CD14-positive monocyte (primary cell): Measurements from ENCODE around the gene SNAI1. TPM values are rescaled to one million over a fixed set of nuclear protein-coding genes. Genes with fewer than 3 reads are reported as not detected.

ENCODE experiments used
- DNase-seq, 3 donors: peaks; one replicate each; pipeline ENCODE4 v3.0.0-alpha.2; 2011 to 2022
- H2AFZ ChIP-seq: 2 replicates; pipeline ENCODE4 v1.6.0; 2012; ENCODE audit warnings: mild to moderate bottlenecking, low read depth, low read length, inconsistent platforms; ENCODE audit not compliant: insufficient read depth, poor library complexity, severe bottlenecking
- H3K27ac ChIP-seq, 2 donors: 1 replicate in 1 of 2; 2 replicates in 1 of 2; pipeline ENCODE4 v1.5.1; 2012 to 2013; ENCODE audit warnings: low read length in 2 of 2, control low read depth in 1 of 2, inconsistent platforms in 1 of 2, low read depth in 1 of 2, mild to moderate bottlenecking in 1 of 2
- H3K27me3 ChIP-seq, 2 donors: one replicate each; pipeline versions ENCODE4 v1.6.0 to v1.6.1; 2011 to 2013; ENCODE audit warnings: low read length in 2 of 2; ENCODE audit not compliant: control insufficient read depth in 2 of 2, insufficient read depth in 2 of 2
- H3K36me3 ChIP-seq, 2 donors: replicated peaks in 1 of 2; 1 replicate in 1 of 2; 2 replicates in 1 of 2; pipeline versions ENCODE4 v1.5.1 to v1.6.1; 2012 to 2013; ENCODE audit warnings: low read length in 2 of 2, control low read depth in 1 of 2, inconsistent platforms in 1 of 2, mild to moderate bottlenecking in 1 of 2; ENCODE audit not compliant: insufficient read depth in 2 of 2, control insufficient read depth in 1 of 2
- H3K4me1 ChIP-seq, 2 donors: 1 replicate in 1 of 2; 2 replicates in 1 of 2; pipeline versions ENCODE4 v1.5.1 to v1.6.1; 2012 to 2013; ENCODE audit warnings: low read length in 2 of 2, control low read depth in 1 of 2, inconsistent platforms in 1 of 2, mild to moderate bottlenecking in 1 of 2, moderate library complexity in 1 of 2; ENCODE audit not compliant: insufficient read depth in 2 of 2, control insufficient read depth in 1 of 2
- H3K4me2 ChIP-seq: replicated peaks from 2 replicates; pipeline ENCODE3; 2012; ENCODE audit warnings: low read length, moderate library complexity, mild to moderate bottlenecking; ENCODE audit not compliant: poor library complexity, severe bottlenecking; ENCODE audit errors: extremely low read depth
- H3K4me3 ChIP-seq, 3 experiments: fragments of 200-600 bp in 1 of 3; sonication (generic) in 1 of 3; replicated peaks in 1 of 3; 1 replicate in 2 of 3; 2 replicates in 1 of 3; pipeline ENCODE4 v1.5.1; 2011 to 2013; ENCODE audit warnings: low read length in 3 of 3, mild to moderate bottlenecking in 3 of 3, control low read depth in 2 of 3, low read depth in 2 of 3, inconsistent platforms in 1 of 3, moderate library complexity in 1 of 3
- H3K79me2 ChIP-seq: 2 replicates; pipeline ENCODE4 v1.6.0; 2012; ENCODE audit warnings: mild to moderate bottlenecking, control low read depth, inconsistent platforms, low read length, moderate library complexity; ENCODE audit not compliant: insufficient read depth
- H3K9ac ChIP-seq: 2 replicates; pipeline ENCODE4 v1.6.0; 2017; ENCODE audit warnings: low read length, mild to moderate bottlenecking; ENCODE audit not compliant: insufficient read depth, poor library complexity, severe bottlenecking
- H3K9me3 ChIP-seq, 2 donors: replicated peaks in 1 of 2; 1 replicate in 1 of 2; 2 replicates in 1 of 2; pipeline versions ENCODE4 v1.5.1 to v1.6.1; 2012 to 2013; ENCODE audit warnings: low read length in 2 of 2, control low read depth in 1 of 2; ENCODE audit not compliant: control insufficient read depth in 1 of 2, insufficient read depth in 1 of 2
- H4K20me1 ChIP-seq: 2 replicates; pipeline ENCODE4 v1.6.0; 2012; ENCODE audit warnings: mild to moderate bottlenecking, low read length, control low read depth, moderate library complexity; ENCODE audit not compliant: insufficient read depth
- H3K27ac Mint-ChIP-seq, 7 donors: one replicate each; pipeline ENCODE4 v1.8.0; 2020; ENCODE audit warnings: mild to moderate bottlenecking in 7 of 7, mixed read lengths in 7 of 7, moderate library complexity in 6 of 7, inconsistent platforms in 2 of 7
- H3K27me3 Mint-ChIP-seq, 3 donors: one replicate each; pipeline ENCODE4 v1.8.0; 2021 to 2022; ENCODE audit warnings: low read depth in 3 of 3, mild to moderate bottlenecking in 3 of 3, mixed read lengths in 3 of 3, moderate library complexity in 3 of 3, inconsistent platforms in 1 of 3
- H3K36me3 Mint-ChIP-seq, 2 donors: one replicate each; pipeline ENCODE4 v1.8.0; 2020; ENCODE audit warnings: mixed read lengths in 2 of 2, inconsistent platforms in 1 of 2, mild to moderate bottlenecking in 1 of 2
- H3K4me1 Mint-ChIP-seq: one replicate; pipeline ENCODE4 v1.8.0; 2020; ENCODE audit warnings: mild to moderate bottlenecking, mixed read lengths
- H3K4me3 Mint-ChIP-seq, 2 donors: one replicate each; pipeline ENCODE4 v1.8.0; 2020; ENCODE audit warnings: mild to moderate bottlenecking in 2 of 2, mixed read lengths in 2 of 2, moderate library complexity in 1 of 2
- H3K9me3 Mint-ChIP-seq, 7 donors: one replicate each; pipeline ENCODE4 v1.8.0; 2020 to 2022; ENCODE audit warnings: mixed read lengths in 7 of 7, mild to moderate bottlenecking in 6 of 7, moderate library complexity in 6 of 7, inconsistent platforms in 2 of 7
- CTCF ChIP-seq: fragments of 200-600 bp; IDR thresholded peaks from one replicate; pipeline ENCODE4 v1.8.0; 2022; ENCODE audit warnings: antibody characterized with exemption, mild to moderate bottlenecking
- WGBS: methylation state at CpG from one replicate; pipeline ENCODE4 v1.1.5; 2013; ENCODE audit warnings: missing lambda C conversion rate; ENCODE audit not compliant: insufficient coverage; 5-methylcytosine and 5-hydroxymethylcytosine counted together
- intact Hi-C, 2 donors: fragments of 100-400 bp; cut with micrococcal nuclease; formaldehyde crosslinking; loops; one replicate each; pipeline versions ENCODE4 v1.15.0 to v1.15.1; 2023
- polyA plus RNA-seq, 3 donors: library from polyadenylated mRNA; depleted of rRNA in 1 of 3; unstranded in 2 of 3; stranded (reverse) in 1 of 3; fragments of 300-500 nt in 2 of 3; fragments of >200 nt in 1 of 3; fragmentation: Illumina TruSeq in 2 of 3; gene quantifications; 1 replicate in 2 of 3; 2 replicates in 1 of 3; pipeline ENCODE4 v1.2.3, GENCODE V29; 2012 to 2021

The SNAI1 gene
- polyA plus RNA-seq, 3 donors = 2.4 to 181 (median 2.6) TPM

- no peaks in the 10 kb centered on the region for H3K36me3 ChIP-seq
- TF ChIP-seq CTCF = no peak
- no peak overlapping the region for H3K27ac ChIP-seq
- H3K27ac Mint-ChIP-seq = peak overlapping the region in 2 of 7 donors; percentile 31 to 49
- WGBS = no CpG with 5 or more reads among the region's 2 CpGs
- H3K9me3 Mint-ChIP-seq = peaks cover 0 to 6% (median 0%) of the 10 kb centered on the region in 7 donors
- H3K27me3 ChIP-seq = peaks cover 0 to 9% of the 10 kb centered on the region in 2 donors
- no peak overlapping the region for H2AFZ ChIP-seq
- no peaks in the 10 kb centered on the region for H4K20me1 ChIP-seq
- DNase-seq = no peak
- peaks cover 0 to 1% of the 10 kb centered on the region in 2 donors for H3K36me3 Mint-ChIP-seq
- peaks cover 50 to 52% of the 10 kb centered on the region in 2 donors for H3K4me1 ChIP-seq
- no peak overlapping the region for H3K9ac ChIP-seq
- H3K27me3 Mint-ChIP-seq = peaks cover 5 to 20% (median 10%) of the 10 kb centered on the region in 3 donors
- H3K9me3 ChIP-seq = no peaks in the 10 kb centered on the region
- no peaks in the 10 kb centered on the region for H3K79me2 ChIP-seq
- no peak overlapping the region for H3K4me3 ChIP-seq
- intact Hi-C loops = no loop called here
- H3K4me3 Mint-ChIP-seq = no peak overlapping the region
- H3K4me2 ChIP-seq = no peak overlapping the region
- H3K4me1 Mint-ChIP-seq = peaks cover 51% of the 10 kb centered on the region
Observed at GRCh38 chr20:50007369-50007768, 24.6 kb downstream of the SNAI1 start.

DNA sequence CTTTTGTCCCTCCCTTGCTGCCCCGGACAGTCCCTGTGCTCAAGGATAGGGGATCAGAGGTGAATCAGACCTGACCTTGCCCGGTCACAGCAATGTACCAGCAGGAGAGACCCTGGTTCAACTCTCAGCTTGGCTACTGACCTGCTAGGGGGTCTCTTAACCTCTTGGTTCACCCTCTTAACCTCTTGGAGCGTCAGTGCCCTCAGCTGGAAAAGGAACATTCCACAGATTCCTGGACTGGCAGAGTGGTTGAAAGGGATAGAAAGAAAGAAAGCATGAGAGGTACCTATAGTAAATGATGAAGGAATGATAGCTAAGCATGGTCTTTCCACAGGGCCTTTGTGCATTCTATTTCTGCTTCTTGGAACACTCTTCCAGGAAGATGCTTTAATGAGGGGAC lies 25.2 kb downstream of the SNAI1 start:
- H3K27ac Mint-ChIP-seq = no peak overlapping the region
- H3K27me3 ChIP-seq = peaks cover 0 to 9% of the 10 kb centered on the region in 2 donors
- H3K9ac ChIP-seq = no peak overlapping the region
- peaks cover 0 to 1% of the 10 kb centered on the region in 2 donors for H3K36me3 Mint-ChIP-seq
- H4K20me1 ChIP-seq = no peaks in the 10 kb centered on the region
- H3K36me3 ChIP-seq = no peaks in the 10 kb centered on the region
- no peak overlapping the region for H3K4me3 Mint-ChIP-seq
- H2AFZ ChIP-seq = no peak overlapping the region
- peaks cover 5 to 22% (median 10%) of the 10 kb centered on the region in 3 donors for H3K27me3 Mint-ChIP-seq
- no peak overlapping the region for H3K4me2 ChIP-seq
- intact Hi-C loops = no loop called here
- no peak for DNase-seq
- WGBS = 100% methylated on average over 1 of the region's 3 CpGs
- H3K4me1 ChIP-seq = peaks cover 50 to 52% of the 10 kb centered on the region in 2 donors
- no peak overlapping the region for H3K27ac ChIP-seq
- no peaks in the 10 kb centered on the region for H3K79me2 ChIP-seq
- H3K9me3 ChIP-seq = no peaks in the 10 kb centered on the region
- H3K4me3 ChIP-seq = no peak overlapping the region
- TF ChIP-seq CTCF = no peak
- H3K9me3 Mint-ChIP-seq = peaks cover 0 to 6% (median 0%) of the 10 kb centered on the region in 7 donors
- H3K4me1 Mint-ChIP-seq = peaks cover 55% of the 10 kb centered on the region
